IMR-90 (cell line): ENCODE measurements around the gene PRKACA. TPM values are rescaled to one million over a fixed set of nuclear protein-coding genes. Genes with fewer than 3 reads are reported as not detected.

ENCODE experiments used
- ATAC-seq: fragments of 200-7000 bp; cut with Tn5 transposase; 2 replicates; pipeline ENCODE4 v1.9.1; 2020; ENCODE audit warnings: low read depth, mild to moderate bottlenecking, moderate library complexity
- BruUV-seq: library from RNA; stranded (reverse); fragments of 400-500 nt; replicated peaks from 2 replicates; lab custom pipeline; 2021; lab: Mats Ljungman, UMichigan
- CTCF ChIA-PET: fragments of 300-600 bp; formaldehyde crosslinking; extraction: SDS; loops from one replicate; lab custom pipeline; 2021; ENCODE audit warnings: antibody characterized with exemption; lab: Yijun Ruan, JAX
- POLR2A ChIA-PET: fragments of 300-600 bp; sonication (Branson Sonifier 250); formaldehyde crosslinking; loops from one replicate; lab custom pipeline; 2022; ENCODE audit warnings: antibody characterized with exemption; ENCODE audit not compliant: unreplicated experiment; lab: Charles Lee
- DNase-seq: peaks from one replicate; pipeline ENCODE4 v3.0.0; 2013
- H2AFZ ChIP-seq: replicated peaks from 2 replicates; pipeline ENCODE3; 2013; ENCODE audit warnings: low read length, mild to moderate bottlenecking; ENCODE audit not compliant: poor library complexity
- H2AK5ac ChIP-seq: 2 replicates; pipeline ENCODE4 v1.6.1; 2013; ENCODE audit warnings: low read depth, low read length, inconsistent platforms
- H2AK9ac ChIP-seq: replicated peaks from 2 replicates; pipeline ENCODE3; 2013; ENCODE audit warnings: mild to moderate bottlenecking, low read depth, low read length, moderate library complexity; ENCODE audit not compliant: poor library complexity
- H2BK120ac ChIP-seq: 2 replicates; pipeline ENCODE4 v1.6.1; 2013; ENCODE audit warnings: low read depth, low read length, inconsistent platforms
- H2BK15ac ChIP-seq: 3 replicates; pipeline ENCODE4 v1.6.1; 2013; ENCODE audit warnings: low read depth, low read length, inconsistent platforms
- H2BK20ac ChIP-seq: 2 replicates; pipeline ENCODE4 v1.6.1; 2013; ENCODE audit warnings: low read depth, mild to moderate bottlenecking, inconsistent platforms, low read length, moderate library complexity
- H2BK5ac ChIP-seq: 2 replicates; pipeline ENCODE4 v1.6.1; 2013; ENCODE audit warnings: mild to moderate bottlenecking, low read depth, low read length, inconsistent platforms; ENCODE audit not compliant: poor library complexity, severe bottlenecking
- H3K14ac ChIP-seq: replicated peaks from 2 replicates; pipeline ENCODE4 v1.6.1; 2013; ENCODE audit warnings: low read depth, low read length, inconsistent platforms
- H3K18ac ChIP-seq: 2 replicates; pipeline ENCODE4 v1.6.1; 2013; ENCODE audit warnings: low read depth, low read length, control low read depth
- H3K23ac ChIP-seq: 2 replicates; pipeline ENCODE4 v1.6.1; 2013; ENCODE audit warnings: low read depth, low read length, inconsistent platforms
- H3K27ac ChIP-seq: 2 replicates; pipeline ENCODE4 v1.5.1; 2013; ENCODE audit warnings: mild to moderate bottlenecking, control low read depth, low read length; ENCODE audit not compliant: insufficient read depth
- H3K27me3 ChIP-seq: 2 replicates; pipeline ENCODE4 v1.6.1; 2013; ENCODE audit warnings: low read length; ENCODE audit not compliant: control insufficient read depth, insufficient read depth
- H3K36me3 ChIP-seq: 2 replicates; pipeline ENCODE4 v1.6.1; 2013; ENCODE audit warnings: low read length, mixed read lengths; ENCODE audit not compliant: control insufficient read depth, insufficient read depth
- H3K4ac ChIP-seq: 2 replicates; pipeline ENCODE4 v1.6.1; 2013; ENCODE audit warnings: low read depth, low read length, inconsistent platforms
- H3K4me1 ChIP-seq: 2 replicates; pipeline ENCODE4 v1.6.1; 2013; ENCODE audit warnings: low read length, mixed read lengths; ENCODE audit not compliant: control insufficient read depth, insufficient read depth
- H3K4me2 ChIP-seq: 2 replicates; pipeline ENCODE4 v1.6.1; 2013; ENCODE audit warnings: low read depth, mild to moderate bottlenecking, control low read depth, low read length, moderate library complexity
- H3K4me3 ChIP-seq: 2 replicates; pipeline ENCODE4 v1.5.1; 2013; ENCODE audit warnings: low read depth, mild to moderate bottlenecking, control low read depth, low read length, moderate library complexity; ENCODE audit not compliant: insufficient read depth
- H3K56ac ChIP-seq: 2 replicates; pipeline ENCODE4 v1.6.1; 2013; ENCODE audit warnings: low read length, inconsistent platforms; ENCODE audit not compliant: insufficient read depth; ENCODE audit errors: extremely low read depth
- H3K79me1 ChIP-seq, 2 experiments: 2 replicates each; pipeline ENCODE4 v1.6.1; 2013; ENCODE audit warnings: low read length in 2 of 2, inconsistent platforms in 1 of 2, low read depth in 1 of 2
- H3K9ac ChIP-seq: 2 replicates; pipeline ENCODE4 v1.6.1; 2013; ENCODE audit warnings: low read depth, low read length, control low read depth
- H3K9me1 ChIP-seq: 2 replicates; pipeline ENCODE4 v1.6.1; 2013; ENCODE audit warnings: low read length, inconsistent platforms; ENCODE audit not compliant: insufficient read depth
- H3K9me3 ChIP-seq: 2 replicates; pipeline ENCODE4 v1.6.1; 2013; ENCODE audit warnings: low read length; ENCODE audit not compliant: control insufficient read depth, insufficient read depth
- H4K20me1 ChIP-seq: 2 replicates; pipeline ENCODE4 v1.6.1; 2013; ENCODE audit warnings: low read length, inconsistent platforms; ENCODE audit not compliant: insufficient read depth
- H4K5ac ChIP-seq: 2 replicates; pipeline ENCODE4 v1.6.1; 2013; ENCODE audit warnings: mild to moderate bottlenecking, low read depth, low read length, control low read depth
- H4K8ac ChIP-seq, 2 experiments: 2 replicates each; pipeline ENCODE4 v1.6.1; 2013; ENCODE audit warnings: low read depth in 2 of 2, low read length in 2 of 2, control low read depth in 1 of 2, inconsistent platforms in 1 of 2
- H4K91ac ChIP-seq: 2 replicates; pipeline ENCODE4 v1.6.1; 2013; ENCODE audit warnings: low read depth, low read length, inconsistent platforms; ENCODE audit not compliant: insufficient read depth
- BHLHE40 ChIP-seq: fragments of 150-350 bp; IDR thresholded peaks from 2 replicates; pipeline ENCODE4 v1.6.1; 2016; ENCODE audit warnings: mild to moderate bottlenecking, low read depth, low read length
- CHD1 ChIP-seq: IDR thresholded peaks from 2 replicates; pipeline ENCODE4 v1.6.1; 2012; ENCODE audit warnings: low read depth, low read length, improper control_type of control experiment
- FOS ChIP-seq: fragments of 150-350 bp; IDR thresholded peaks from 2 replicates; pipeline ENCODE4 v1.6.1; 2016; ENCODE audit warnings: low read depth, low read length
- MAZ ChIP-seq: IDR thresholded peaks from 2 replicates; pipeline ENCODE4 v1.6.1; 2012; ENCODE audit warnings: low read depth, mild to moderate bottlenecking, low read length, improper control_type of control experiment, moderate library complexity, borderline replicate concordance
- POLR2A ChIP-seq: IDR thresholded peaks from 2 replicates; pipeline ENCODE4 v1.6.1; 2012; ENCODE audit warnings: mild to moderate bottlenecking, low read depth, low read length
- RAD21 ChIP-seq: IDR thresholded peaks from 2 replicates; pipeline ENCODE4 v1.6.1; 2012; ENCODE audit warnings: low read length, improper control_type of control experiment
- RCOR1 ChIP-seq: IDR thresholded peaks from 2 replicates; pipeline ENCODE4 v1.6.1; 2012; ENCODE audit warnings: mild to moderate bottlenecking, low read length, improper control_type of control experiment; ENCODE audit not compliant: insufficient replicate concordance
- SMC3 ChIP-seq: fragments of 150-350 bp; IDR thresholded peaks from 2 replicates; pipeline ENCODE4 v1.6.1; 2016; ENCODE audit warnings: low read depth, mild to moderate bottlenecking, antibody characterized with exemption, low read length, moderate library complexity
- WGBS, 2 experiments: methylation state at CpG; one replicate each; pipeline versions ENCODE4 v1.1.5 to v1.1.7; 2013; ENCODE audit warnings: missing lambda C conversion rate in 2 of 2; ENCODE audit not compliant: insufficient read length in 1 of 2; ENCODE audit errors: extremely low coverage in 2 of 2; 5-methylcytosine and 5-hydroxymethylcytosine counted together
- dilution Hi-C: fragments of 300-500 bp; cut with HindIII; formaldehyde crosslinking; loops from one replicate; pipeline ENCODE4 v1.14.3; 2018; ENCODE audit warnings: low sequenced_read_pairs; ENCODE audit not compliant: unreplicated experiment
- in situ Hi-C: fragments of 300-500 bp; cut with MboI; formaldehyde crosslinking; loops from 3 replicates; pipeline ENCODE4 v1.14.3; 2019; ENCODE audit warnings: low sequenced_read_pairs, inconsistent platforms, mixed read lengths
- intact Hi-C: fragments of 100-400 bp; cut with micrococcal nuclease; formaldehyde crosslinking; loops from 2 replicates; pipeline ENCODE4 v1.10.0; 2022
- polyA plus RNA-seq, 3 experiments: library from polyadenylated mRNA; depleted of rRNA; stranded (reverse); fragments of >200 nt; gene quantifications; 2 replicates each; pipeline ENCODE4 v1.2.3, GENCODE V29; 2012; ENCODE audit warnings: low replicate concordance in 1 of 3
- total RNA-seq: library from RNA; depleted of rRNA; stranded (reverse); fragments of >200 nt; gene quantifications from 2 replicates; pipeline ENCODE4 v1.2.3, GENCODE V29; 2012
- TF ChIP-seq, protein P1 (sequence below): fragments of 150-350 bp; IDR thresholded peaks from 2 replicates; pipeline ENCODE4 v1.6.1; 2017; ENCODE audit warnings: mild to moderate bottlenecking, antibody characterized with exemption, low read length, low read depth
- TF ChIP-seq, protein P2 (sequence below): conservative IDR thresholded peaks from 2 replicates; pipeline ENCODE4 v1.5.1; 2012; ENCODE audit warnings: mild to moderate bottlenecking, low read depth, low read length, improper control_type of control experiment
- TF ChIP-seq, protein P3 (sequence below): fragments of 150-350 bp; IDR thresholded peaks from 2 replicates; pipeline ENCODE4 v1.6.1; 2016; ENCODE audit warnings: low read depth, mild to moderate bottlenecking, low read length, moderate library complexity, borderline replicate concordance

PRKACA gene
- total and polyA plus RNA-seq, 2 of the 4 experiments (the other 2 are of a cell fraction) = 18.1 to 94.5 TPM

DNA sequence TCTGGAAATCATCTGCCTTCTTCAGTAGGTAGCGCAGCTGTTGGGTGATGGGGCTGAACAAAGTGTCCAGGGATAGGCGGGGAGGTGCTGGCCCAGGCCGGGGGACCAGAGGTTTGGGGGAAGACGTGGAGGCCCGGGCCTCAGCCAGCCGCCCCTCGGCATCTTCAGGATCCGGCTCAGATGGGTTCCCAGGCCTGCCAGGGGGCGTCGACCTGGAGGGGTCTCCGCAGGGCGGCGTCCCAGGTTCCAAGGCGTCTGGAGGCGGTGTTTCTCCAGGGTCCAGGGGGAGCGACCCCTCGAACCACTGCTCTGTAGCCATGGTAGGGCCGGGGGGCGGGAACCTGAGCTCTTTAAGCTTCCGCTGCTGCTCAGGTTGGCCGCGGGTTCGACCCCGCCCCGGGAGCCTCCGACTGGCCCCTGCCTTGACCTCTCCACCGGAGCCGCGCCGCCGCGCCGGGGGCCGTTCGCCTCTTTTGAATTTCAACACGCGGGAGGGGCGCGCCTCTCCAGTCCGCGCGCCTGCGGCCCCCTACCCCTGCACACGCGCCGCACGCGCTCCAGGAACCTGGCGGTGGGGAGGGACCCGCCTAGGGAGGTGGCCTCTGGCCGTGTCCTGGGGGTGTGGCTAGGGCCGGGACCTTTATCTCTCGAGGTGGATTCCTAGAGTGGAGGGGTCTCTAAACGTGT, 32.1 kb downstream of the PRKACA start, which contains the start of gene C19orf67:
Gene C19orf67 (minus strand): TSS at position 475 of the 687 bp plus-strand sequence. CDS start 156 bp downstream, at position 319.
- ChIA-PET CTCF (no interaction called here), POLR2A (no interaction called here)
- H3K9me1 ChIP-seq = peaks cover 6% of the 10 kb centered on the region; the same call in 1 of the 2 replicates
- no peak within 1 kb of the TSS for H4K5ac ChIP-seq
- no peak within 1 kb of the TSS for H3K56ac ChIP-seq
- peaks cover 7% of the 10 kb centered on the region for H4K20me1 ChIP-seq
- no peak within 1 kb of the TSS for H2AK5ac ChIP-seq
- ATAC-seq (no peak), DNase-seq (no peak)
- dilution Hi-C loops (no loop called here), in situ Hi-C loops (loop anchor here (25.0 kb wide), 1 partner anchor 323 kb away; the partner anchor contains the start of genes C19orf53 and MRI1), intact Hi-C loops (no loop called here)
- no peak within 1 kb of the TSS for H3K4me2 ChIP-seq
- TF ChIP-seq, protein P1, sequence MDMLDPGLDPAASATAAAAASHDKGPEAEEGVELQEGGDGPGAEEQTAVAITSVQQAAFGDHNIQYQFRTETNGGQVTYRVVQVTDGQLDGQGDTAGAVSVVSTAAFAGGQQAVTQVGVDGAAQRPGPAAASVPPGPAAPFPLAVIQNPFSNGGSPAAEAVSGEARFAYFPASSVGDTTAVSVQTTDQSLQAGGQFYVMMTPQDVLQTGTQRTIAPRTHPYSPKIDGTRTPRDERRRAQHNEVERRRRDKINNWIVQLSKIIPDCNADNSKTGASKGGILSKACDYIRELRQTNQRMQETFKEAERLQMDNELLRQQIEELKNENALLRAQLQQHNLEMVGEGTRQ = no peak
- TF ChIP-seq, protein P2, sequence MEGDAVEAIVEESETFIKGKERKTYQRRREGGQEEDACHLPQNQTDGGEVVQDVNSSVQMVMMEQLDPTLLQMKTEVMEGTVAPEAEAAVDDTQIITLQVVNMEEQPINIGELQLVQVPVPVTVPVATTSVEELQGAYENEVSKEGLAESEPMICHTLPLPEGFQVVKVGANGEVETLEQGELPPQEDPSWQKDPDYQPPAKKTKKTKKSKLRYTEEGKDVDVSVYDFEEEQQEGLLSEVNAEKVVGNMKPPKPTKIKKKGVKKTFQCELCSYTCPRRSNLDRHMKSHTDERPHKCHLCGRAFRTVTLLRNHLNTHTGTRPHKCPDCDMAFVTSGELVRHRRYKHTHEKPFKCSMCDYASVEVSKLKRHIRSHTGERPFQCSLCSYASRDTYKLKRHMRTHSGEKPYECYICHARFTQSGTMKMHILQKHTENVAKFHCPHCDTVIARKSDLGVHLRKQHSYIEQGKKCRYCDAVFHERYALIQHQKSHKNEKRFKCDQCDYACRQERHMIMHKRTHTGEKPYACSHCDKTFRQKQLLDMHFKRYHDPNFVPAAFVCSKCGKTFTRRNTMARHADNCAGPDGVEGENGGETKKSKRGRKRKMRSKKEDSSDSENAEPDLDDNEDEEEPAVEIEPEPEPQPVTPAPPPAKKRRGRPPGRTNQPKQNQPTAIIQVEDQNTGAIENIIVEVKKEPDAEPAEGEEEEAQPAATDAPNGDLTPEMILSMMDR = no peak
- no peak for TF ChIP-seq FOS
- TF ChIP-seq BHLHE40 = no peak
- no peak for TF ChIP-seq SMC3
- TF ChIP-seq MAZ = no peak
- no peak for TF ChIP-seq RAD21
- TF ChIP-seq CHD1 = no peak
- TF ChIP-seq RCOR1 = no peak
- TF ChIP-seq, protein P3, sequence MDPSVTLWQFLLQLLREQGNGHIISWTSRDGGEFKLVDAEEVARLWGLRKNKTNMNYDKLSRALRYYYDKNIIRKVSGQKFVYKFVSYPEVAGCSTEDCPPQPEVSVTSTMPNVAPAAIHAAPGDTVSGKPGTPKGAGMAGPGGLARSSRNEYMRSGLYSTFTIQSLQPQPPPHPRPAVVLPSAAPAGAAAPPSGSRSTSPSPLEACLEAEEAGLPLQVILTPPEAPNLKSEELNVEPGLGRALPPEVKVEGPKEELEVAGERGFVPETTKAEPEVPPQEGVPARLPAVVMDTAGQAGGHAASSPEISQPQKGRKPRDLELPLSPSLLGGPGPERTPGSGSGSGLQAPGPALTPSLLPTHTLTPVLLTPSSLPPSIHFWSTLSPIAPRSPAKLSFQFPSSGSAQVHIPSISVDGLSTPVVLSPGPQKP = no peak
- no peak for TF ChIP-seq POLR2A
- 62% methylated on average over 9 of the region's 54 CpGs; no CpG with 5 or more reads in 1 of the 2 experiments for WGBS, 2 experiments
- no peak within 1 kb of the TSS for H3K4ac ChIP-seq
- no peak within 1 kb of the TSS for H3K9ac ChIP-seq
- H3K9me3 ChIP-seq = no peaks in the 10 kb centered on the region
- no peak within 1 kb of the TSS for H4K8ac ChIP-seq
- peaks cover 8 to 24% of the 10 kb centered on the region in 2 experiments for H3K79me1 ChIP-seq
- peaks cover 12% of the 10 kb centered on the region for H3K36me3 ChIP-seq
- no peak within 1 kb of the TSS for H3K14ac ChIP-seq
- BruUV-seq = no TSS peak
- H4K91ac ChIP-seq = no peak within 1 kb of the TSS
- no peak within 1 kb of the TSS for H2BK20ac ChIP-seq
- H2AFZ ChIP-seq = no peak within 1 kb of the TSS
- no peak within 1 kb of the TSS for H2BK15ac ChIP-seq
- no peak within 1 kb of the TSS for H3K23ac ChIP-seq
- peaks cover 7% of the 10 kb centered on the region for H3K4me1 ChIP-seq
- H3K27me3 ChIP-seq = no peaks in the 10 kb centered on the region
- no peak within 1 kb of the TSS for H3K4me3 ChIP-seq
- no peak within 1 kb of the TSS for H2AK9ac ChIP-seq
- no peak within 1 kb of the TSS for H2BK120ac ChIP-seq
- H3K27ac ChIP-seq = no peak within 1 kb of the TSS
- no peak within 1 kb of the TSS for H3K18ac ChIP-seq
- no peak within 1 kb of the TSS for H2BK5ac ChIP-seq
